Neutrophil (primary cell): Measurements from ENCODE around the gene FILIP1.

Experiments used
- H3K27ac ChIP-seq: fragments of 200-600 bp; sonication (generic); 2 replicates; pipeline ENCODE4 v1.5.1; 2016; ENCODE audit warnings: mild to moderate bottlenecking, moderate library complexity
- H3K27me3 ChIP-seq: fragments of 200-600 bp; sonication (generic); 2 replicates; pipeline ENCODE4 v1.6.0; 2016; ENCODE audit warnings: mild to moderate bottlenecking
- H3K36me3 ChIP-seq: fragments of 200-600 bp; sonication (generic); 2 replicates; pipeline ENCODE4 v1.5.1; 2017
- H3K4me1 ChIP-seq, 2 experiments: fragments of 200-600 bp in 1 of 2; sonication (generic) in 1 of 2; 1 replicate in 1 of 2; 2 replicates in 1 of 2; pipeline versions ENCODE4 v1.5.1 to v1.6.1; 2013 to 2016; ENCODE audit warnings: low read depth in 1 of 2, low read length in 1 of 2, mild to moderate bottlenecking in 1 of 2, moderate library complexity in 1 of 2; ENCODE audit not compliant: control insufficient read depth in 1 of 2, insufficient read depth in 1 of 2
- H3K4me3 ChIP-seq, 2 experiments: fragments of 200-600 bp in 1 of 2; sonication (generic) in 1 of 2; 1 replicate in 1 of 2; 2 replicates in 1 of 2; pipeline ENCODE4 v1.5.1; 2013 to 2016; ENCODE audit warnings: low read depth in 1 of 2, low read length in 1 of 2, mild to moderate bottlenecking in 1 of 2, moderate library complexity in 1 of 2
- H3K9me3 ChIP-seq: fragments of 200-600 bp; sonication (generic); 2 replicates; pipeline ENCODE4 v1.5.1; 2016
- CTCF ChIP-seq: fragments of 200-600 bp; sonication (generic); IDR thresholded peaks from 2 replicates; pipeline ENCODE4 v1.5.1; 2016; ENCODE audit warnings: antibody characterized with exemption

FILIP1 gene

GRCh38 chr6:75530696-75531095 is 37.1 kb upstream of the FILIP1 start:
- TF ChIP-seq CTCF: no peak
- H3K4me3 ChIP-seq: no peak overlapping the region
- no peak overlapping the region for H3K27ac ChIP-seq
- no peaks in the 10 kb centered on the region for H3K9me3 ChIP-seq
- no peaks in the 10 kb centered on the region for H3K36me3 ChIP-seq
- H3K27me3 ChIP-seq: peaks cover 24% of the 10 kb centered on the region
- H3K4me1 ChIP-seq: no peaks in the 10 kb centered on the region

- H3K36me3 ChIP-seq: no peaks in the 10 kb centered on the region
- TF ChIP-seq CTCF: no peak
- H3K4me1 ChIP-seq: no peaks in the 10 kb centered on the region
- H3K27me3 ChIP-seq: peaks cover 45% of the 10 kb centered on the region
- H3K27ac ChIP-seq: no peak overlapping the region
- no peaks in the 10 kb centered on the region for H3K9me3 ChIP-seq
- no peak overlapping the region for H3K4me3 ChIP-seq
Observed at GRCh38 chr6:75528423-75528822, 34.8 kb upstream of the FILIP1 start.

DNA sequence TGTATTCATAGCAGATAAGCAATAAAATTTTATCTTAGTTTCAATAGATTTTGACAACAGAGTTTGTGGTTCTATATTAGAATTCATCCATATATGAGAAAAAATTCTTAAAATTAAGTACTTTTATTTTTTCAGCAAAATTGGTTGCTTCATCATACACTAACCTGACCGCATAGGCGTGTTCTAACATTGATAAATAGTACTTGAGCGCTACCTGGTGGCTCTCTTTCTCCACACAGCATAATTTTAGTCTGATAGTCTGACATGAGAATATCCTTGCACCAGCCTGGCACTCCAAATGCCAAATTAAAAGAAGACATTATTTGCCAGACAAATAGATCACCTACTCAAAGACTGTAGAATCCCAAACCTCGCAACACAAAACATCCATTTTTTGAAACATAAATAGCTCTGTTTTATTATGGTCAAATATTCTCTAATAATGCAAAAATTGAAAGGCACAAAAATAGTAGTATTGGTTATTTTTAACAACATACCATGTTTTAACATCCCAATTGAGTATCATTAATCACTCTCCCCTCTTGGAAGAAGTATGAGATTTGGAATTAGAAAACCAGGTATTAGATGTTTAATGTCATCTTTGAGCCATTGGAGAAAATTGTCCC is 33.0 kb upstream of the FILIP1 start:
- Histone ChIP-seq H3K36me3 (no peaks in the 10 kb centered on the region), H3K9me3 (no peaks in the 10 kb centered on the region), H3K4me3 (no peak overlapping the region), H3K4me1 (no peaks in the 10 kb centered on the region), H3K27me3 (peaks cover 42% of the 10 kb centered on the region), H3K27ac (no peak overlapping the region)
- TF ChIP-seq CTCF: peak; percentile 12

- H3K27me3 ChIP-seq: peaks cover 33% of the 10 kb centered on the region
- H3K4me1 ChIP-seq: no peaks in the 10 kb centered on the region
- no peak for TF ChIP-seq CTCF
- no peaks in the 10 kb centered on the region for H3K9me3 ChIP-seq
- H3K27ac ChIP-seq: no peak overlapping the region
- no peaks in the 10 kb centered on the region for H3K36me3 ChIP-seq
- no peak overlapping the region for H3K4me3 ChIP-seq
Observed at GRCh38 chr6:75525682-75526081, 32.1 kb upstream of the FILIP1 start.

DNA sequence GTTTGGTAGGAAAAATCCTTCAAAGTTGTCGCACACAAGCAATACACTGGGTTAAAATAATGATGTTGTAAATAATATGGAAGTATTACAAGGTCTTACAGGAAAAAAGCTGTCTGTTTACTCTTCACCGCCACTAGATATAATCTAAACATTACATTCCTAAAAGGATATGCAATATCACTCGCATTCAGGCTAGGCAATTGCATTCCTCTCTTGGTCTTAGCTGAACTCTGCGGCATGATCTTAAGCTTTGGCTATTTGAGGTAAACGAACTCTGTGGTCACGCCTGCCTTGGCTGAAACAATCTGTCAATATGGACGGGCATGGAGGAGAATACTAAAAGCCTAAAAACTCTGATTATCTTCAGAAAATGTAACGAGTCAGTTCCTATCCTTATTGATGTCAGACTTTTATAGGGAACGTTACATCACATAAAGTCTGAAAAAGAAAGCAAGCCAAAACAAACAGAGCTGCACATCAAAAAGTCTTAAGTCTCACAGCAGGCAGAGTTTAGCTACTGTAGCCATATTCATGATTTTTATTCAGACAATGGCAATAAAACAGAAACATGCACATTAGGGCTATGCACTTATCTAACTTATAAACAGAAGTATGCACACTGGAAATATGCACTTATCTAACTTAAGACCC is 30.8 kb upstream of the FILIP1 start:
- Histone ChIP-seq H3K4me1 (no peaks in the 10 kb centered on the region), H3K27me3 (peaks cover 30% of the 10 kb centered on the region), H3K36me3 (no peaks in the 10 kb centered on the region), H3K27ac (no peak overlapping the region), H3K4me3 (no peak overlapping the region), H3K9me3 (no peaks in the 10 kb centered on the region)
- no peak for TF ChIP-seq CTCF
